A549 treated with dexamethasone at 1 μM for 4 hours (cell line): Measurements from ENCODE around the gene BATF. TPM values are rescaled to one million over a fixed set of nuclear protein-coding genes. Genes with fewer than 3 reads are reported as not detected.

Source experiments
- total RNA-seq: library from RNA; stranded (reverse); fragments of 200-300 nt; extraction: Qiagen RNA extraction; gene quantifications from 5 replicates; pipeline ENCODE4 v1.2.3, GENCODE V29; 2022

Gene BATF
- total RNA-seq: not detected in 5 replicates

GRCh38 chr14:75522224-75522982 is at the start of gene BATF:
Gene BATF, plus strand, starts transcription at chr14:75522469. Its CDS starts 214 bp downstream, at chr14:75522683.

GRCh38 chr14:75578102-75578785 is 56.0 kb downstream of the BATF start, which contains the start of gene FLVCR2:
Gene FLVCR2, plus strand, starts transcription at chr14:75578620. Its CDS starts 353 bp downstream, at chr14:75578973.

Other genes starting within 250 kb of the BATF start
- gene FOS, start 243.6 kb upstream of the BATF start, total RNA-seq: 10.9 to 14.0 TPM (median 11.5 TPM) in 5 replicates
- gene JDP2, start 94.4 kb upstream of the BATF start, total RNA-seq: 21.5 to 34.6 TPM (median 33.3 TPM) in 5 replicates
- 13.3 to 15.7 TPM (median 14.8 TPM) in 5 replicates for gene FLVCR2, start 56.2 kb downstream of the BATF start, total RNA-seq
- gene ERG28, start 138.4 kb downstream of the BATF start, total RNA-seq: 13.5 to 15.6 TPM (median 15.1 TPM) in 5 replicates
- 10.3 to 15.7 TPM (median 14.6 TPM) in 5 replicates for gene TTLL5, start 138.8 kb downstream of the BATF start, total RNA-seq